ENCODE measurements around the gene DLG2.
"Not testable (repeated sequence)": the region's sequence is repeated elsewhere in the genome, so short reads cannot be mapped to it uniquely, and the experiment has no call there.

The DLG2 gene

GRCh38 chr11:85184721-85185120 is 442.4 kb downstream of the DLG2 start:
- DNase-seq, result no peak

GRCh38 chr11:85182441-85183387 is 444.4 kb downstream of the DLG2 start:
- peak; percentile 7 for DNase-seq

GRCh38 chr11:85180528-85180927 is 446.6 kb downstream of the DLG2 start:
- no peak for DNase-seq

GRCh38 chr11:85171648-85172257 is 455.4 kb downstream of the DLG2 start:
- DNase-seq, result no peak

- DNase-seq, result no peak
Measured at GRCh38 chr11:85170184-85170583, 457.0 kb downstream of the DLG2 start.

GRCh38 chr11:85167471-85167870 is 459.7 kb downstream of the DLG2 start:
- DNase-seq, result no peak

- no peak for DNase-seq
Measured at GRCh38 chr11:85167038-85167437, 460.1 kb downstream of the DLG2 start.

- DNase-seq, result no peak
Measured at GRCh38 chr11:85165819-85166218, 461.3 kb downstream of the DLG2 start.

- no peak for DNase-seq
Measured at GRCh38 chr11:85164743-85165142, 462.4 kb downstream of the DLG2 start.

- no peak for DNase-seq
Measured at GRCh38 chr11:85154294-85154693, 472.9 kb downstream of the DLG2 start.

GRCh38 chr11:85137597-85137996 is 489.5 kb downstream of the DLG2 start:
- no peak for DNase-seq

- no peak for DNase-seq
Measured at GRCh38 chr11:85133636-85134035, 493.5 kb downstream of the DLG2 start.

GRCh38 chr11:85132851-85133585 is 494.1 kb downstream of the DLG2 start:
- DNase-seq, result no peak

GRCh38 chr11:85127349-85127748 is 499.8 kb downstream of the DLG2 start:
- DNase-seq, result no peak

- DNase-seq, result no peak
Measured at GRCh38 chr11:85123752-85124231, 503.4 kb downstream of the DLG2 start.

- no peak for DNase-seq
Measured at GRCh38 chr11:85118151-85118550, 509.0 kb downstream of the DLG2 start.

GRCh38 chr11:85115798-85116197 is 511.3 kb downstream of the DLG2 start:
- DNase-seq, result no peak

- no peak for DNase-seq
Measured at GRCh38 chr11:85114786-85115185, 512.4 kb downstream of the DLG2 start.

GRCh38 chr11:85110246-85110645 is 516.9 kb downstream of the DLG2 start:
- not testable (repeated sequence) for DNase-seq

- no peak for DNase-seq
Measured at GRCh38 chr11:85109141-85109540, 518.0 kb downstream of the DLG2 start.

GRCh38 chr11:85105868-85106267 is 521.3 kb downstream of the DLG2 start:
- DNase-seq, result no peak

GRCh38 chr11:85099522-85099921 is 527.6 kb downstream of the DLG2 start:
- DNase-seq, result no peak

GRCh38 chr11:85098996-85099395 is 528.1 kb downstream of the DLG2 start:
- DNase-seq, result no peak
